GM12864 (cell line): ENCODE data around the gene ANXA6.

Experiments
- DNase-seq: peaks from one replicate; pipeline ENCODE4 v3.0.0-alpha.2; 2011; ENCODE audit warnings: low read depth
- H3K4me3 ChIP-seq: 2 replicates; pipeline ENCODE4 v1.5.1; 2011; ENCODE audit warnings: mild to moderate bottlenecking, low read depth, low read length, control low read depth
- CTCF ChIP-seq: IDR thresholded peaks from 2 replicates; pipeline ENCODE4 v1.5.1; 2011; ENCODE audit warnings: low read depth, mild to moderate bottlenecking, moderate library complexity, low read length, control low read depth, inconsistent platforms; ENCODE audit errors: missing control alignments

The ANXA6 gene

GRCh38 chr5:151139015-151139414 lies 18.6 kb downstream of the ANXA6 start:
- no peak for DNase-seq
- no peak for TF ChIP-seq CTCF
- H3K4me3 ChIP-seq = no peak overlapping the region

GRCh38 chr5:151138114-151138513 lies 19.5 kb downstream of the ANXA6 start:
- H3K4me3 ChIP-seq = no peak overlapping the region
- no peak for DNase-seq
- TF ChIP-seq CTCF = no peak

GRCh38 chr5:151137067-151137825 lies 20.3 kb downstream of the ANXA6 start:
- no peak overlapping the region for H3K4me3 ChIP-seq
- no peak for DNase-seq
- no peak for TF ChIP-seq CTCF

- no peak overlapping the region for H3K4me3 ChIP-seq
- no peak for TF ChIP-seq CTCF
- DNase-seq = no peak
Measured at GRCh38 chr5:151134228-151134627, 23.4 kb downstream of the ANXA6 start.

- no peak for TF ChIP-seq CTCF
- H3K4me3 ChIP-seq = no peak overlapping the region
- no peak for DNase-seq
Measured at GRCh38 chr5:151132963-151133362, 24.6 kb downstream of the ANXA6 start.

- no peak for TF ChIP-seq CTCF
- H3K4me3 ChIP-seq = no peak overlapping the region
- DNase-seq = no peak
Measured at GRCh38 chr5:151130922-151131891, 26.4 kb downstream of the ANXA6 start.
